ENCODE data around the gene HYI. TPM values are rescaled to one million over a fixed set of nuclear protein-coding genes. Genes with fewer than 3 reads are reported as not detected.

HYI gene
- total RNA-seq, 3 donors from 2014 or later (not counting 1 experiment from before 2014, with no cell fraction given) = 7.0 to 14.2 (median 8.6) TPM

DNA sequence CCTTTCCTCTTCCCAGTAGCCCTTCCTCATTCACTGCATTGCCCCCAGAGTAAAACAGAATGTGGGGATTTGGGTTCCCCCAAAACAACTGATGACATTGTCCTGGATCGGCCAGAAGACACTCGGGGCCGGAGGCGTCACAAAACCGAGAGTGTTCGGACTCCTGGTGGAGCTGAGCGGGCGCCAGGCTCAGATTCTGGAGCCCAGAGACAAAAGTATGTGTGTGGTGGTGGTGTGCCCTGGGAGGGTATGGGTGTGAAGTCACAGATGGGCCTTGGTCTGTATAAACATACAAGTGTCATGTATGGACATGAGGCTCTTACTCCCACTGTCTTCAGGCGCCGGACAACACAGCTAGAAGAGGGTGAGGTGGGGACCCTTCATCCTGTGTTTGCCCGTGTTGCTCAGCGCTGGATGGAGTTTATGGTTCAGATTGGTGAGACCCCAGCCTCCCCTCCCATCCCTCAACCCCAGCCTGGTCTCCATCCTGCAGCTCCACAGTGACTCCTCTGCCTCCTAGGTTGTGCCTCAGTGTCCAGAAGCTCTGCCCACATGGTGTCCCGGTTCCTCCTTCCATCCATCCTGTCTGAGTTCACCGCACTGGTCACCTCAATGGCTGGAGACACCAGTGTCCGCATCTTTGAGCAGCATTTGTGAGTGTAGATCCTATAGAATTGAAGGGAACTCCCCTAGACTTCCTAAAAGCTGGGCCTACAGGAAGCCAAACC, 12.4 kb downstream of the HYI start:
- WGBS (ENCODE audit: insufficient coverage) = 98% methylated on average over 15 of the region's 15 CpGs
- TF ChIP-seq, protein P1, sequence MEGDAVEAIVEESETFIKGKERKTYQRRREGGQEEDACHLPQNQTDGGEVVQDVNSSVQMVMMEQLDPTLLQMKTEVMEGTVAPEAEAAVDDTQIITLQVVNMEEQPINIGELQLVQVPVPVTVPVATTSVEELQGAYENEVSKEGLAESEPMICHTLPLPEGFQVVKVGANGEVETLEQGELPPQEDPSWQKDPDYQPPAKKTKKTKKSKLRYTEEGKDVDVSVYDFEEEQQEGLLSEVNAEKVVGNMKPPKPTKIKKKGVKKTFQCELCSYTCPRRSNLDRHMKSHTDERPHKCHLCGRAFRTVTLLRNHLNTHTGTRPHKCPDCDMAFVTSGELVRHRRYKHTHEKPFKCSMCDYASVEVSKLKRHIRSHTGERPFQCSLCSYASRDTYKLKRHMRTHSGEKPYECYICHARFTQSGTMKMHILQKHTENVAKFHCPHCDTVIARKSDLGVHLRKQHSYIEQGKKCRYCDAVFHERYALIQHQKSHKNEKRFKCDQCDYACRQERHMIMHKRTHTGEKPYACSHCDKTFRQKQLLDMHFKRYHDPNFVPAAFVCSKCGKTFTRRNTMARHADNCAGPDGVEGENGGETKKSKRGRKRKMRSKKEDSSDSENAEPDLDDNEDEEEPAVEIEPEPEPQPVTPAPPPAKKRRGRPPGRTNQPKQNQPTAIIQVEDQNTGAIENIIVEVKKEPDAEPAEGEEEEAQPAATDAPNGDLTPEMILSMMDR (IDR thresholded peaks at IDR 0.05) = no peak
- ATAC-seq = no peak
- no peak overlapping the region for H3K4me3 ChIP-seq (ENCODE audit: low read length)
- Mint-ChIP-seq H3K9me3 (no peaks in the 10 kb centered on the region), H3K27me3 (ENCODE audit: low read depth in 2 of 2) (no peaks in the 10 kb centered on the region), H3K4me3 (no peak overlapping the region), H3K36me3 (no peaks in the 10 kb centered on the region), H3K27ac (peak overlapping the region in 1 of 2 donors; percentile 9), H3K4me1 (peaks cover 0 to 5% of the 10 kb centered on the region in 2 donors)
- DNase-seq = no peak
- no peaks in the 10 kb centered on the region for H3K9me3 ChIP-seq (ENCODE audit: control insufficient read depth, insufficient read depth, low read length)
- intact Hi-C loops (cut with micrococcal nuclease) = no loop called here
- no peak overlapping the region for H3K27ac ChIP-seq (ENCODE audit: low read length)
- H3K36me3 ChIP-seq (ENCODE audit: control insufficient read depth, insufficient read depth, low read length) = peaks cover 69% of the 10 kb centered on the region
- H3K4me1 ChIP-seq (ENCODE audit: control insufficient read depth, insufficient read depth, low read length) = no peaks in the 10 kb centered on the region
- H3K27me3 ChIP-seq (ENCODE audit: control insufficient read depth, insufficient read depth, low read length) = no peaks in the 10 kb centered on the region

DNA sequence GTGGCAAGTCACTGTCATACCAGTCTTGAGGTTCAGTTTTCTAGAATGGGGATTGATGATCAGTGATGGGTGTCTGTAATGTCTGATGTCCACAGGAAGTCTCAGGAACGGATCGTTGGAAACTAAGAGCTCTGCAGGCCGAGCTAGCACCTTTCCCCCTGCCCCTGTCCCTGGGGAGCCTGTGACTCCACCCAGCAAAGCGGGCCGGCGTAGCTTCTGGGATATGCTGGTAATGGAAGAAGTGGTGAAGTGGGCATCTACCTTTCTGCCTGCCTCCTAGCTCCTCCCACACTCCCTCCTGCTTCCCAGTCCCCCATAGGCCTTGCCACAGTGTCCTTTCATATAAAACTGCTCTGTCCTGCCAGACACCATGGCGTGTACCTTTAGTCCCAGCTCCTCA, 13.4 kb downstream of the HYI start:
- intact Hi-C loops (cut with micrococcal nuclease) = no loop called here
- Mint-ChIP-seq H3K27ac (no peak overlapping the region), H3K4me3 (no peak overlapping the region), H3K27me3 (ENCODE audit: low read depth in 2 of 2) (no peaks in the 10 kb centered on the region), H3K4me1 (peaks cover 0 to 5% of the 10 kb centered on the region in 2 donors), H3K9me3 (no peaks in the 10 kb centered on the region), H3K36me3 (no peaks in the 10 kb centered on the region)
- Histone ChIP-seq H3K36me3 (ENCODE audit: control insufficient read depth, insufficient read depth, low read length) (peaks cover 60% of the 10 kb centered on the region), H3K4me3 (ENCODE audit: low read length) (no peak overlapping the region), H3K4me1 (ENCODE audit: control insufficient read depth, insufficient read depth, low read length) (no peaks in the 10 kb centered on the region), H3K9me3 (ENCODE audit: control insufficient read depth, insufficient read depth, low read length) (no peaks in the 10 kb centered on the region), H3K27me3 (ENCODE audit: control insufficient read depth, insufficient read depth, low read length) (no peaks in the 10 kb centered on the region), H3K27ac (ENCODE audit: low read length) (no peak overlapping the region)
- TF ChIP-seq, protein P1 (IDR thresholded peaks at IDR 0.05) = no peak
- ATAC-seq (no peak), DNase-seq (no peak)
- WGBS (ENCODE audit: insufficient coverage) = 98% methylated on average over 4 of the region's 7 CpGs

DNA sequence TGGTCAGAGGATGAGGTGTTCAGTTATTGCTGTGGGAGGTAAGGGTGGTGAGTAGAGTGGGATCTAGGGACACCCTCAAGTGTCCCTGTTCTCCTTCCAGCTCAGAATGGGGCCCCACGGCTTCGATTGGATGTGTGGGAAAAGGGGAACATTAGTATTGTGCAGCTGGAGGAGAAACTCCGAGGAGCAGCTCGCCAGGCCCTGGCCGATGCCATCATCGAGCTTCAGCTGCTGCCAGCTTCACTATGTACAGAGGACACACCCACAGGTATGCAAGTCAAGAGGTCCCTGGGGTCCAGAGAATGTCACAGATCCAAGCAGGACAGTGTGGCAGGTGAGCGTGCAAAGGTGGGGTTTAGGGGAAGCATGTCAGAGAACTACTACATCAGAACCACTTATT, 13.9 kb downstream of the HYI start:
- Histone ChIP-seq H3K36me3 (ENCODE audit: control insufficient read depth, insufficient read depth, low read length) (peaks cover 60% of the 10 kb centered on the region), H3K4me1 (ENCODE audit: control insufficient read depth, insufficient read depth, low read length) (no peaks in the 10 kb centered on the region), H3K9me3 (ENCODE audit: control insufficient read depth, insufficient read depth, low read length) (no peaks in the 10 kb centered on the region), H3K27me3 (ENCODE audit: control insufficient read depth, insufficient read depth, low read length) (no peaks in the 10 kb centered on the region), H3K27ac (ENCODE audit: low read length) (no peak overlapping the region), H3K4me3 (ENCODE audit: low read length) (no peak overlapping the region)
- Mint-ChIP-seq H3K9me3 (no peaks in the 10 kb centered on the region), H3K4me3 (no peak overlapping the region), H3K27me3 (ENCODE audit: low read depth in 2 of 2) (no peaks in the 10 kb centered on the region), H3K36me3 (no peaks in the 10 kb centered on the region), H3K27ac (no peak overlapping the region), H3K4me1 (peaks cover 0 to 4% of the 10 kb centered on the region in 2 donors)
- ATAC-seq (no peak), DNase-seq (no peak)
- intact Hi-C loops (cut with micrococcal nuclease) = no loop called here
- 98% methylated on average over 7 of the region's 7 CpGs for WGBS (ENCODE audit: insufficient coverage)
- TF ChIP-seq, protein P1 (IDR thresholded peaks at IDR 0.05) = no peak

All from natural killer cell (primary cell).